D721Med (cell line): ENCODE results near the gene NCMAP.
"Not testable (repeated sequence)": the region's sequence is repeated elsewhere in the genome, so short reads cannot be mapped to it uniquely, and the experiment has no call there.

Experiments used
- DNase-seq: peaks from one replicate; pipeline ENCODE4 v3.0.0; 2011; ENCODE audit warnings: low spot score; ENCODE audit not compliant: insufficient read length
- FAIRE-seq: peaks from 2 replicates; lab custom pipeline; 2011; peaks lifted over from hg19 to GRCh38; lab: Jason Lieb, UNC
- CTCF ChIP-seq: IDR thresholded peaks from 2 replicates; pipeline ENCODE4 v1.5.1; 2012; ENCODE audit warnings: mild to moderate bottlenecking, control low read depth; ENCODE audit not compliant: insufficient read depth; ENCODE audit errors: missing control alignments

The NCMAP gene, protein sequence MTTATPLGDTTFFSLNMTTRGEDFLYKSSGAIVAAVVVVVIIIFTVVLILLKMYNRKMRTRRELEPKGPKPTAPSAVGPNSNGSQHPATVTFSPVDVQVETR

DNA sequence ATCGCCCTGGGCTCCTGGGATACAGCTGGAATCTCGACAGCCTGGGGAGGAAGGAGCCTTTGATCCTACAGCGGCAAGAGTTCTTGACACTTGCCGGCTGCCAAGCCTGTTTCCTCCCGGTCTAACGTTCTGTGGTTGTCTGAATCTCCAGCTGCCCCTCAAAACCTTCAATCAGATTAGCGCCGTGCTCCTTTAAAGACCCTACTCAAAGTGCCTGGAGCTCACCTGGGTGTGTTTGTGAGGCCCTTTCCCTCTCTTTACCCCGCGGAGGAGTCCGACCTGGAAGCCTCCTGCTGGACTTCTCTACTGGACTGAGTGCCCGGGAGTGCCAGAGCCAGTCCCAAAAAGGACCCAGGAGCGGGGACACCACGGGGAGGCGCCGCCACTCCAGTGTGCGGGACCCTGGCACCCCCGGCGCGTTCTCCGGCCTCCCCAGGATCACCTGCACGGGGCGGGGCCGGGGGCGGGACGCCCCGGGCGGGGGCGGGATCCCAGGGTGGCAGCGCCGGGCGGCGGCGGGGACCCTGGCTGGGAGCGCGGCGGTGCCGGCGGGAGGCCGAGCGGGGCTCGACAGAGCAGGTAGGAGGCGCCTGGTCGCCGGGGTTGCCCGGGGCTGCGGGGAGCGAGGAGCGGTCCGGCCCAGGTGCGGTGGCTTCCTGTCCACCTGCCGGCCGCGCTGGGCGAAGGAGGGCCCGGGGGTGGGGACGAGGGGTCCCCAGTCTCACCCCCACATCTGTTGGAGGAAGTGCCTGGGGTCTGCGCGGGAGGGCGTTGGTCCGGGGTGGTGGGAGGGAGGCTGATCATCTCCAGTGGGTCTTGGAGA lies at the start of gene NCMAP:
Gene NCMAP (plus strand): TSS at position 497 of the 823 bp plus-strand sequence. CDS start 39,344 bp downstream, outside the sequence.
- DNase-seq (no peak), FAIRE-seq (no peak)
- no peak for TF ChIP-seq CTCF

GRCh38 chr1:24506691-24507381 lies 49.1 kb upstream of the NCMAP start:
- no peak for TF ChIP-seq CTCF
- DNase-seq (no peak), FAIRE-seq (no peak)

- no peak for FAIRE-seq
- no peak for TF ChIP-seq CTCF
- no peak for DNase-seq
These were observed 48.5 kb upstream of the NCMAP start for GRCh38 chr1:24507405-24507804.

GRCh38 chr1:24508911-24509310 lies 47.0 kb upstream of the NCMAP start:
- DNase-seq (no peak), FAIRE-seq (no peak)
- TF ChIP-seq CTCF, result no peak

DNA sequence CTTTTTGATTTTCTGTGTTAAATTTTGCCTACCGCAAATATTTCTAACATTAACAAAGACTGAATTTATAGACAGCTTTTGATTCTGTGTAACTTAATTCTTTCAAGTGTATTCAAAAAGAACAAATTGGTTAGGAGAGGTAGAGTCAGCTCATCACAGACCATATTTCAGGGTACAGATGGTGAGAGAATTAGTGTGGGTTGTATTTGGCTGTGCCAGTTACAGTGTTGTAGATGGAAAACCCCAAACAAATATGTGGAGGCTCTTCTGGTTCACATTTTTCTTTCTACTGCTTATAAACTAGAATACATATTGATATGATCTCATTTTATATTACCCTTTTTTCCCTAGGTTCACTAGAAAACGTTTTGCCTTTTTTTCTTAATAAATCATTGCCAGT lies 42.2 kb upstream of the NCMAP start:
- no peak for DNase-seq
- no peak for FAIRE-seq
- no peak for TF ChIP-seq CTCF

- TF ChIP-seq CTCF, result no peak
- FAIRE-seq (no peak), DNase-seq (no peak)
These were observed 40.9 kb upstream of the NCMAP start for GRCh38 chr1:24514946-24515345.

GRCh38 chr1:24515671-24516209 lies 40.1 kb upstream of the NCMAP start:
- DNase-seq, FAIRE-seq: not testable (repeated sequence)
